ENCODE measurements around the gene ARMS2. TPM values are rescaled to one million over a fixed set of nuclear protein-coding genes. Genes with fewer than 3 reads are reported as not detected.
A peak's percentile ranks its signal among the peaks of the same experiment; 100 is the strongest.

The ARMS2 gene
- total RNA-seq, 6 experiments from 2014 or later, result not detected

DNA sequence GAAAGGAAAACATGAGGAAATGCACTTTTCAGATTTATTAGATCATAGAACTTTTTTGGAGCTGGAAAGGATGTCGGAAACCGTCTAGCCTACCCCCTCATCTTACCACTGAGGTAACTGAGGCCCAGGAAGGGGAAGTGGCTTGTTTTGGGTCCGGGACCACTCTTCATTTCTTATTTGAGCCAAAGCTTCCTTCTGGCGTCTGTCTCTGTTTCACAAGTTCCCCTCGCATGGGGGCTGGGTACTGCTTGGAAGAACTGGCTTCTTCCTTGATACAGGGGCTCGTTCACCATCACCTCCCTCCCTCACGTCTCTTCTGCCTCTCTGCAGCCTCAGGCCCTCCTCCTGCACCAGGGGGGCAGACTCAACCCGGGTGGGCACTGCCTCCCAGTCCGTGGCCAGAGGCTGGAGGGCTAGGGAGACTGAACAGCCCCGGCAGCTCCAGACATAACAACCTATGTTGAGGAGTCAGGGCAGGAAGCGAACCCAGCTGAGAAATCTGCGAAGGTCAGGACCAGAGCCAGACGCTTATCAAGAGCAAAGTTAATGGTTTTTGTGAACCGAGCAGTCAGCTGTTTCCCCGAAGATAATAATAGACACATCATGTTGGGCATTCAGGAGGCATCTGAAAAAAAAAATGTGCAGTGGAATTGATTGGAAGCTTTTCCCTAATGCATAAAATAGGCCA, 19.8 kb downstream of the ARMS2 start:
- intact Hi-C loops (cut with DNase I), result no loop called here
- Histone ChIP-seq H3K9me3 (no peaks in the 10 kb centered on the region), H3K27me3 (no peaks in the 10 kb centered on the region), H3K36me3 (no peaks in the 10 kb centered on the region), H3K4me1 (peaks cover 0 to 2% (median 0%) of the 10 kb centered on the region in 4 donors), H3K4me3 (no peak overlapping the region), H3K27ac (no peak overlapping the region)
- TF ChIP-seq, protein P1, sequence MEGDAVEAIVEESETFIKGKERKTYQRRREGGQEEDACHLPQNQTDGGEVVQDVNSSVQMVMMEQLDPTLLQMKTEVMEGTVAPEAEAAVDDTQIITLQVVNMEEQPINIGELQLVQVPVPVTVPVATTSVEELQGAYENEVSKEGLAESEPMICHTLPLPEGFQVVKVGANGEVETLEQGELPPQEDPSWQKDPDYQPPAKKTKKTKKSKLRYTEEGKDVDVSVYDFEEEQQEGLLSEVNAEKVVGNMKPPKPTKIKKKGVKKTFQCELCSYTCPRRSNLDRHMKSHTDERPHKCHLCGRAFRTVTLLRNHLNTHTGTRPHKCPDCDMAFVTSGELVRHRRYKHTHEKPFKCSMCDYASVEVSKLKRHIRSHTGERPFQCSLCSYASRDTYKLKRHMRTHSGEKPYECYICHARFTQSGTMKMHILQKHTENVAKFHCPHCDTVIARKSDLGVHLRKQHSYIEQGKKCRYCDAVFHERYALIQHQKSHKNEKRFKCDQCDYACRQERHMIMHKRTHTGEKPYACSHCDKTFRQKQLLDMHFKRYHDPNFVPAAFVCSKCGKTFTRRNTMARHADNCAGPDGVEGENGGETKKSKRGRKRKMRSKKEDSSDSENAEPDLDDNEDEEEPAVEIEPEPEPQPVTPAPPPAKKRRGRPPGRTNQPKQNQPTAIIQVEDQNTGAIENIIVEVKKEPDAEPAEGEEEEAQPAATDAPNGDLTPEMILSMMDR (IDR thresholded peaks at IDR 0.05), result no peak
- no peak for TF ChIP-seq POLR2A (IDR thresholded peaks at IDR 0.05)
- DNase-seq (peak in 1 of 3 donors; percentile 34), ATAC-seq (peak; percentile 54 to 66 (median 60))
- WGBS (ENCODE audit: insufficient coverage, low coverage, low lambda C conversion rate, missing lambda C conversion rate), result 53% methylated on average over 15 of the region's 15 CpGs

DNA sequence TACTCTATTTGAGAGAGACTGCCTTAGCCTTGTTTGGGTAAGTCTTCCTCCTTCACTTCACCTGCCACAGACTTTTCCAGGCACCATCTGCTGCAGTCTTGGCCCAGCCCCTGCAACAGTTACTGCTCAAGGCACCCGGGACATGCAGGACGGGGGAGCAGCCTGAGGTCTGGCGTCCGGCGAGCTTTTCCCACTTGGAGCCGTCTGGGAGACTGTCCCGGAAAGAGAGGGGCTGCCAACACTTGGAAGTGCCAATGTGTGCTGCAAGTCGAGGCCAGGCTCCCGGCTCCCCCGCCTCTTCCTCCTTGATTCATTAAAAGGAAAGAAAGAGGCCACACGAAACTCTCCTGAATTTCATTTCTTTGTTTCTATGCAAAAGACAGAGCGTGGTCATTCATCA, 20.6 kb downstream of the ARMS2 start:
- H3K4me3 ChIP-seq, result no peak overlapping the region
- no peaks in the 10 kb centered on the region for H3K36me3 ChIP-seq
- peaks cover 0 to 2% (median 0%) of the 10 kb centered on the region in 4 donors for H3K4me1 ChIP-seq
- DNase-seq (no peak), ATAC-seq (peak in 2 of 4 donors; percentile 15 to 39)
- no peak overlapping the region for H3K27ac ChIP-seq
- no peaks in the 10 kb centered on the region for H3K9me3 ChIP-seq
- H3K27me3 ChIP-seq, result no peaks in the 10 kb centered on the region
- intact Hi-C loops (cut with DNase I), result no loop called here
- TF ChIP-seq, protein P1 (IDR thresholded peaks at IDR 0.05), result no peak
- TF ChIP-seq POLR2A (IDR thresholded peaks at IDR 0.05), result no peak
- WGBS (ENCODE audit: insufficient coverage, low coverage, low lambda C conversion rate, missing lambda C conversion rate), result 46% methylated on average over 7 of the region's 12 CpGs

DNA sequence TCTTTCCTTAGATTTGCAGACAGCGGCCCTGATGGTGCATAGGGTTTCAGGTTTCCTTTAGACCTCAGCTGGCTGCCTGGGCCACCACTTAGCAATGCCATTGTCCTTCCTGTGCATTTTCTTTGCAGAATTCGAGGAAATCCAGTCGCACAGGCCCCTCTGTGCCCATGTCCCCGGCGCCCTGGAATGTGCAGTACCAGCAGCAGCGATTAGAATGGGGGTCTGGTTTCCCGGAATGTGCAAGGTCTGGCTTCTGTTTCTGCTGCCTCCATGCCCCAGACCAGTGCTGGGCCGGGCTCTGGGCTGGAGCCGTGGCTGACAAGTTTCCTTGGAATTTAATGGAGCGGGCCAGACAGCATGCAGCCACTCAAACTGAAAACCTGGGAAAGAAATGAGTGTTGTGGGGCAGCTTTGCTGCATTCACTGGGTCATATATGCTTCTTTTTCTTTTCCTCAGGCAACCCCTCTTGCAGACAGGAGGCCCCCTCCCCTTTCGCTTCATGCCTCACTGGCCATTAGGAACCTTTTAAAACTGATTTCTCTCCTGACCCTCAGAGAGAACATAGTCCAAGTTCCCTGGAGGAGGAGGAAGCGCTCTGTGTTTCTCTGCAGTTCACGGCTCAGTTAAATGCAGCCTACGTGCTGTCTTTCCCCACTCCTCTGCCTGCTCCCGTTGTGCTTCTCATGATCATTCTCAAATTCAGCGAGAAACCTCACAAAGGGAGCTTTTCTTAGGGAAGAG, 21.3 kb downstream of the ARMS2 start:
- TF ChIP-seq, protein P1 (IDR thresholded peaks at IDR 0.05), result no peak
- no peak for TF ChIP-seq POLR2A (IDR thresholded peaks at IDR 0.05)
- H3K36me3 ChIP-seq, result no peaks in the 10 kb centered on the region
- H3K27me3 ChIP-seq, result no peaks in the 10 kb centered on the region
- ATAC-seq (no peak), DNase-seq (no peak)
- H3K27ac ChIP-seq, result no peak overlapping the region
- no peak overlapping the region for H3K4me3 ChIP-seq
- peaks cover 0 to 2% (median 0%) of the 10 kb centered on the region in 4 donors for H3K4me1 ChIP-seq
- H3K9me3 ChIP-seq, result no peaks in the 10 kb centered on the region
- intact Hi-C loops (cut with DNase I), result no loop called here
- 67% methylated on average over 9 of the region's 16 CpGs for WGBS (ENCODE audit: insufficient coverage, low coverage, low lambda C conversion rate, missing lambda C conversion rate)

DNA sequence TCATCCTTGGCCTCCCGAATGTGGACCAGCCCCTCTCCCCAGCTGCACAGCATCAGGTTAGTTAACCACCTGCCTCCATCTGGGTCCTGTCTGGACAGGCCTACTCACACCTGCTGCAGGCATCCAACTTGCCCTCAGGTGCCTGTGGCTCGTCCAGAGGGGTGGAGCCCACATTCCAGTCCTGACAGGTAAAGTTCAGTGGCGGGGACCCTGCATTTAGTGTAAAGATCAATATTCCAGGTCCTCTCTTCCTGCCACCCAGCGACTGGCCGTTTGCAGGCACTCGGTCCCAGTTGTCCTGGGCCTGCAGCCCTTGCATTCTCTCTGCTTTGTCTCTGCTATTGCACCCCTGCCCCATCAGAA, 21.9 kb downstream of the ARMS2 start:
- ATAC-seq, result no peak
- intact Hi-C loops (cut with DNase I), result no loop called here
- Histone ChIP-seq H3K36me3 (no peaks in the 10 kb centered on the region), H3K9me3 (no peaks in the 10 kb centered on the region), H3K4me1 (peaks cover 0 to 2% (median 0%) of the 10 kb centered on the region in 4 donors), H3K27ac (no peak overlapping the region), H3K27me3 (no peaks in the 10 kb centered on the region), H3K4me3 (no peak overlapping the region)
- WGBS (ENCODE audit: insufficient coverage, low coverage, low lambda C conversion rate, missing lambda C conversion rate), result no CpG with 5 or more reads among the region's 6 CpGs
- DNase-seq, result no peak
- TF ChIP-seq, protein P1 (IDR thresholded peaks at IDR 0.05), result no peak
- TF ChIP-seq POLR2A (IDR thresholded peaks at IDR 0.05), result no peak

All from right lobe of liver (tissue), 6 donors.